Mammary epithelial cell (primary cell): Measurements from ENCODE around the gene ACTR5.

Experiments
- CTCF ChIP-seq, 2 donors: IDR thresholded peaks in 1 of 2; conservative IDR thresholded peaks in 1 of 2; 2 replicates each; pipeline ENCODE4 v1.5.1; 2011 to 2012; ENCODE audit warnings: inconsistent platforms in 2 of 2, low read length in 2 of 2, mild to moderate bottlenecking in 2 of 2, control low read depth in 1 of 2, low read depth in 1 of 2; ENCODE audit not compliant: insufficient read depth in 1 of 2; ENCODE audit errors: extremely low read depth in 1 of 2
- EZH2 ChIP-seq: IDR thresholded peaks from 2 replicates; pipeline ENCODE4 v1.6.1; 2012; ENCODE audit warnings: low read length, inconsistent platforms, borderline replicate concordance

GRCh38 chr20:38762174-38762573 is 13.9 kb downstream of the ACTR5 start:
- TF ChIP-seq CTCF (conservative IDR thresholded peaks at IDR 0.05 in 1 of 2, IDR thresholded peaks at IDR 0.05 in 1 of 2; ENCODE audit: extremely low read depth in 1 of 2, insufficient read depth in 1 of 2, low read depth in 1 of 2, low read length in 2 of 2) (no peak), EZH2 (no peak)
